ENCODE results near the gene ITGB6. TPM values are rescaled to one million over a fixed set of nuclear protein-coding genes. Genes with fewer than 3 reads are reported as not detected.

ITGB6 gene
- total and polyA plus RNA-seq, 2 of the 8 experiments (the other 6 are each of a cell fraction or from before 2014, with no cell fraction given) = not detected

DNA sequence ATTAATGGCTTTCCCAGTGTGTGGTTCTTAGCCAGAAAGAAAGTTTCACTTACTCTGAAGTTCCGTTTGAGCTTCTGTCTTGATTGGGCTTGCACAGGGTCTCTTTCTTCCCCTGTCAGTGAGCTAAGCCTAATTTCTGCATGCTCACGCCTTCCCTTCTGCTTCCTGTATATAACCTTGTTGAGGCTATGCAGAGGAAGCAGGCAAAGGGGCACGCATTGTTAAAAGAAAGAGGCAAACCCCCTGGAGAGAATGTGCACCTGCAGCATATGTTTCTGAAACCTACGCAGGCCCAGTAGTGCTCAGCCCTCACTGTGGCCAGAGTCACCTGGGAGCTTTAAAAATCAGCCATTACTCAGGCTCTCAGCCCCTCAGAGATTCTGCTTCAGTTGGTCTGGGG is 123.2 kb downstream of the ITGB6 start:
- H4K5ac ChIP-seq (ENCODE audit: insufficient read length, low read depth, low read length) = no peak overlapping the region
- H3K9me3 ChIP-seq (ENCODE audit: insufficient read depth in 2 of 2, low read depth in 1 of 2, low read length in 1 of 2) = peaks cover 2 to 16% of the 10 kb centered on the region in 2 experiments; a peak in 2 of 4 replicates
- POLR2A ChIA-PET (ENCODE audit: partially characterized antibody) = interaction anchor here (1.2 kb wide), 1 partner anchor 10 kb away, joined by 4 read pairs; no protein-coding TSS in a partner anchor
- H2AK5ac ChIP-seq (ENCODE audit: low read depth, low read length) = no peak overlapping the region
- no peaks in the 10 kb centered on the region for H3K27me3 ChIP-seq (replicated peaks in 1 of 4; ENCODE audit: control insufficient read depth in 3 of 4, extremely low read depth in 1 of 4, insufficient read depth in 3 of 4, low read length in 3 of 4)
- H3K4me1 ChIP-seq (replicated peaks in 1 of 4; ENCODE audit: control insufficient read depth in 3 of 4, insufficient read depth in 4 of 4, low read length in 3 of 4) = no peaks in the 10 kb centered on the region
- 84% methylated on average over 4 of the region's 4 CpGs; no CpG with 5 or more reads in 1 of the 2 experiments for WGBS, 2 experiments (ENCODE audit: extremely low coverage in 1 of 2, insufficient coverage in 1 of 2, insufficient read length in 1 of 2, insufficient replicate concordance in 2 of 2, low coverage in 1 of 2, low lambda C conversion rate in 2 of 2, missing lambda C conversion rate in 1 of 2)
- no peak overlapping the region for H3K56ac ChIP-seq (replicated peaks; ENCODE audit: insufficient read length, low read depth, low read length)
- DNase-seq (ENCODE audit: low read depth in 1 of 2, low spot score in 2 of 2) (no peak), FAIRE-seq (no peak)
- H3K4ac ChIP-seq (replicated peaks; ENCODE audit: insufficient read length, low read depth, low read length) = no peak overlapping the region
- no peak overlapping the region for H2BK12ac ChIP-seq (ENCODE audit: low read depth, low read length)
- H3K27ac ChIP-seq (ENCODE audit: low read depth, low read length) = no peak overlapping the region
- TF ChIP-seq NANOG (IDR thresholded peaks at IDR 0.05; ENCODE audit: insufficient read depth, low read depth, low read length, poor library complexity, severe bottlenecking) = no peak
- no peak for TF ChIP-seq ASH2L (IDR thresholded peaks at IDR 0.05; ENCODE audit: low read length)
- TF ChIP-seq YY1 (IDR thresholded peaks at IDR 0.05; ENCODE audit: low read depth, low read length) = no peak
- CTCF ChIA-PET (ENCODE audit: partially characterized antibody) = interaction anchor here (0.7 to 2.8 kb wide), 5 partner anchors 9 to 175 kb away, joined by 3 to 15 read pairs (median 3); no protein-coding TSS in a partner anchor
- H3K79me2 ChIP-seq (ENCODE audit: control insufficient read depth in 1 of 2, insufficient read depth in 2 of 2, low read length in 2 of 2) = no peaks in the 10 kb centered on the region
- H3K9ac ChIP-seq (replicated peaks in 1 of 4; ENCODE audit: extremely low read depth in 1 of 4, low read depth in 3 of 4, low read length in 3 of 4) = no peak overlapping the region
- H3K79me1 ChIP-seq (ENCODE audit: low read depth, low read length) = no peaks in the 10 kb centered on the region
- H3K18ac ChIP-seq (ENCODE audit: extremely low read depth, low read length) = no peak overlapping the region
- H2BK15ac ChIP-seq (ENCODE audit: low read length) = no peak overlapping the region
- H3K14ac ChIP-seq (ENCODE audit: insufficient read length) = no peak overlapping the region
- no peak overlapping the region for H4K91ac ChIP-seq (replicated peaks; ENCODE audit: insufficient read length, low read length)
- no peaks in the 10 kb centered on the region for H4K20me1 ChIP-seq (replicated peaks in 1 of 2; ENCODE audit: control insufficient read depth in 1 of 2, insufficient read depth in 2 of 2, low read length in 2 of 2)
- H2BK120ac ChIP-seq (replicated peaks; ENCODE audit: low read depth, low read length) = no peak overlapping the region
- H3K36me3 ChIP-seq (ENCODE audit: control insufficient read depth in 2 of 4, insufficient read depth in 4 of 4, low read length in 3 of 4) = no peaks in the 10 kb centered on the region
- H3K23me2 ChIP-seq (ENCODE audit: low read depth, low read length) = no peaks in the 10 kb centered on the region
- no peak overlapping the region for H2BK20ac ChIP-seq (ENCODE audit: low read length)
- H3K23ac ChIP-seq (ENCODE audit: insufficient read length) = no peak overlapping the region
- H2BK5ac ChIP-seq (ENCODE audit: low read depth, low read length) = no peak overlapping the region
- H4K8ac ChIP-seq (ENCODE audit: extremely low read depth, insufficient read depth, low read length) = no peak overlapping the region
- H2AFZ ChIP-seq (ENCODE audit: low read length) = no peak overlapping the region
- no peak overlapping the region for H3K4me3 ChIP-seq (ENCODE audit: extremely low read depth in 1 of 4, insufficient read depth in 2 of 4, low read depth in 3 of 4, low read length in 4 of 4)
- no peak overlapping the region for H3K4me2 ChIP-seq (ENCODE audit: insufficient read depth in 1 of 2, low read depth in 2 of 2, low read length in 2 of 2)

Measured in H1 (cell line).